Spleen (tissue), 11 donors: ENCODE measurements around the gene PSMB5. TPM values are rescaled to one million over a fixed set of nuclear protein-coding genes. Genes with fewer than 3 reads are reported as not detected.

Source experiments
- DNase-seq: peaks from one replicate; pipeline ENCODE4 v3.0.0-alpha.2; 2020
- H3K27ac ChIP-seq, 8 donors: fragments of 200-600 bp; sonication (generic) in 7 of 8; 1 replicate in 4 of 8; 2 replicates in 4 of 8; pipeline versions ENCODE4 v1.5.0 to v1.8.0; 2016 to 2021; ENCODE audit warnings: inconsistent platforms in 4 of 8, mild to moderate bottlenecking in 4 of 8, moderate library complexity in 1 of 8
- H3K27me3 ChIP-seq, 7 donors: fragments of 200-600 bp; sonication (generic) in 6 of 7; replicated peaks in 1 of 7; 1 replicate in 4 of 7; 2 replicates in 3 of 7; pipeline versions ENCODE4 v1.5.0 to v1.8.0; 2016 to 2021; ENCODE audit warnings: inconsistent platforms in 3 of 7, mild to moderate bottlenecking in 1 of 7
- H3K36me3 ChIP-seq, 6 donors: fragments of 200-600 bp; sonication (generic) in 5 of 6; 1 replicate in 4 of 6; 2 replicates in 2 of 6; pipeline versions ENCODE4 v1.5.0 to v1.8.0; 2016 to 2021; ENCODE audit warnings: inconsistent platforms in 2 of 6
- H3K4me1 ChIP-seq, 6 donors: fragments of 200-600 bp; sonication (generic) in 5 of 6; 1 replicate in 3 of 6; 2 replicates in 3 of 6; pipeline versions ENCODE4 v1.5.0 to v1.8.0; 2016 to 2021; ENCODE audit warnings: inconsistent platforms in 3 of 6
- H3K4me3 ChIP-seq, 8 donors: fragments of 200-600 bp; sonication (generic) in 7 of 8; 1 replicate in 4 of 8; 2 replicates in 4 of 8; pipeline versions ENCODE4 v1.5.0 to v1.8.0; 2016 to 2021; ENCODE audit warnings: inconsistent platforms in 4 of 8, mild to moderate bottlenecking in 4 of 8, moderate library complexity in 2 of 8
- H3K9me3 ChIP-seq, 8 donors: fragments of 200-600 bp; sonication (generic) in 7 of 8; 1 replicate in 4 of 8; 2 replicates in 4 of 8; pipeline versions ENCODE4 v1.5.0 to v1.8.0; 2016 to 2021; ENCODE audit warnings: inconsistent platforms in 4 of 8
- CTCF ChIP-seq, 11 experiments: fragments of 200-600 bp in 7 of 11; fragments of 450-650 bp in 4 of 11; sonication (generic) in 4 of 11; IDR thresholded peaks in 8 of 11; conservative IDR thresholded peaks in 3 of 11; 1 replicate in 7 of 11; 2 replicates in 4 of 11; pipeline versions ENCODE4 v1.4.0 to v1.8.0; 2016 to 2021; ENCODE audit warnings: antibody characterized with exemption in 11 of 11, inconsistent platforms in 4 of 11, mild to moderate bottlenecking in 1 of 11
- POLR2A ChIP-seq, 3 donors: fragments of 450-650 bp; IDR thresholded peaks; one replicate each; pipeline ENCODE4 v1.5.1; 2017; ENCODE audit warnings: antibody characterized with exemption in 3 of 3, mild to moderate bottlenecking in 1 of 3
- POLR2AphosphoS5 ChIP-seq, 3 donors: sonication (generic); formaldehyde crosslinking; IDR thresholded peaks; one replicate each; pipeline ENCODE4 v1.5.1; 2017; ENCODE audit warnings: antibody characterized with exemption in 3 of 3
- WGBS, 5 donors: extraction: QIAGEN DNeasy Blood & Tissue Kit in 3 of 5; methylation state at CpG; one replicate each; pipeline versions ENCODE4 v1.1.5 to v1.1.7; 2013 to 2018; 5-methylcytosine and 5-hydroxymethylcytosine counted together
- intact Hi-C: fragments of 100-400 bp; cut with DNase I; formaldehyde crosslinking; loops from one replicate; pipeline ENCODE4 v1.15.0; 2023; ENCODE audit warnings: low total_unique reads
- polyA plus RNA-seq, 3 donors: library from polyadenylated mRNA; stranded (reverse); fragments of 200-250 nt; gene quantifications; one replicate each; pipeline ENCODE4 v1.2.1, GENCODE V29; 2013
- total RNA-seq, 7 donors: library from RNA; depleted of rRNA in 3 of 7; stranded (reverse); fragments of >200 nt in 3 of 7; fragmentation: NEBNext Ultra II Directional in 4 of 7; extraction: Animal tissue kit (Norgen Biotek cat#: 25700) in 4 of 7; gene quantifications; one replicate each; pipeline versions ENCODE4 v1.1.0 to v1.2.1, GENCODE V29; 2016 to 2021
- donor health status: healthy with polysubstance abuse.
- donor health status: DM: no; HTN: no; CAD: no; lungs with moderate emphysema.
- donor health status: DM: no; HTN: no; CAD: no.
- donor health status: Bipolar disorder and iron deficiency.
- donor health status: healthy.
- donor health status: DM: no; HTN: no; CAD: no.
- donor health status: DM: yes; HTN: yes; CAD: no.

PSMB5 gene
- total and polyA plus RNA-seq, 10 donors, result 36.5 to 80.1 (median 55.2) TPM

GRCh38 chr14:23021434-23021833 lies 13.3 kb downstream of the PSMB5 start:
- Histone ChIP-seq H3K27me3 (no peaks in the 10 kb centered on the region), H3K36me3 (peaks cover 0 to 46% (median 14%) of the 10 kb centered on the region in 6 donors), H3K27ac (no peak overlapping the region), H3K9me3 (no peaks in the 10 kb centered on the region), H3K4me3 (no peak overlapping the region), H3K4me1 (peaks cover 0 to 31% (median 9%) of the 10 kb centered on the region in 6 donors)
- intact Hi-C loops, result no loop called here
- DNase-seq, result no peak
- TF ChIP-seq CTCF (IDR thresholded peaks at IDR 0.05 in 8 of 11, conservative IDR thresholded peaks at IDR 0.05 in 3 of 11) (no peak), POLR2AphosphoS5 (IDR thresholded peaks at IDR 0.05) (no peak), POLR2A (IDR thresholded peaks at IDR 0.05) (no peak)
- 78 to 92% (median 86%) methylated on average over 9 of the region's 9 CpGs for WGBS, 5 donors

DNA sequence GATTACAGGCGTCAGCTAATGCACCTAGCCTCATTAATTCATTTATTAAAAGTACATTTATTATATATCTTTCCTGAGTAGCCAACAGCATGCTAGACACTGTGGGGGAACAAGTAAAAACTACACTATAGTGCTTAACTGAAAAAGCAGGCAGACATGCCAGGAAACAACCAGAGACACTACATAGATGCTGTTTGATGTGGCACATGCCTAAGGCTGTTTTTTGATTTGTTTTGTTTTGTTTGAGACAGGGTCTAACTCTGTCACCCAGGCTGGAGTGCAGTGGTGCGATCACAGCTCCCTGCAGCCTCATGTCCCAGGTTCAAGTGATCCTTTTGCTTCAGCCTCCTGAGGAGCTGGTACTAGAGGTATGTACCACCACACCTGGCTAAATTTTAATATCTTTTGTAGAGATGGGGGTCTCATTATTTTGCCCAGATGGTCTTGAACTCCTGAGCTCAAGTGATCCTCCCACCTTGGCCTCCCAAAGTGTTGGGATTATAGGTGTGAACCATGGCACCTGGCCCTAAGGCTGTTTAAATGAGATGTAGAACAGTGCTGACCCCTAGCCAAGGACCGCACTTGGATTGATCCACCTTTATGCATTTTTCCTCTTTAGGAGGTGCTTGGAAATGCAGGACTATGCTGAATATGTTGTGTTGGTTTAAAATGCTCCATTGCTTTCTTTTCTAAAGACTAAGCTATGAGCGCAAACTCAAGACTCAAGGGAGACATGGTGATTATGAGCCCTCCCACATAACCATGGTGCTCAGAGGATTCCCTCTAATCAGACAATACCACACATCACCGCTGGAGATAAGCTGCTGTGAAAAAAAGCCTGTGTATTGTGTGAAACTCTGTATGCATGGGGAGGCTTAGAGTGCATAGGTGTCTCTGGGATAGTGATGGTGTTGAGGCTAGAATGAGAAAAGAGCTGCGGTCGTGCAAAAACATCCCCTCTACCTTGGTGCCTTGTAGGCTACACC lies 14.3 kb downstream of the PSMB5 start:
- no peaks in the 10 kb centered on the region for H3K9me3 ChIP-seq
- intact Hi-C loops, result no loop called here
- DNase-seq, result no peak
- H3K4me1 ChIP-seq, result peaks cover 0 to 21% (median 5%) of the 10 kb centered on the region in 6 donors
- no peaks in the 10 kb centered on the region for H3K27me3 ChIP-seq
- peaks cover 0 to 36% (median 5%) of the 10 kb centered on the region in 6 donors for H3K36me3 ChIP-seq
- no peak overlapping the region for H3K4me3 ChIP-seq
- H3K27ac ChIP-seq, result no peak overlapping the region
- no peak for TF ChIP-seq CTCF (IDR thresholded peaks at IDR 0.05 in 8 of 11, conservative IDR thresholded peaks at IDR 0.05 in 3 of 11)
- no peak for TF ChIP-seq POLR2A (IDR thresholded peaks at IDR 0.05)
- no peak for TF ChIP-seq POLR2AphosphoS5 (IDR thresholded peaks at IDR 0.05)
- WGBS, 5 donors, result 84 to 95% (median 92%) methylated on average over 7 of the region's 7 CpGs

- H3K27ac ChIP-seq, result no peak overlapping the region
- no peak overlapping the region for H3K4me3 ChIP-seq
- no peaks in the 10 kb centered on the region for H3K27me3 ChIP-seq
- no peak for TF ChIP-seq POLR2A (IDR thresholded peaks at IDR 0.05)
- TF ChIP-seq POLR2AphosphoS5 (IDR thresholded peaks at IDR 0.05), result no peak
- TF ChIP-seq CTCF (IDR thresholded peaks at IDR 0.05 in 8 of 11, conservative IDR thresholded peaks at IDR 0.05 in 3 of 11), result no peak
- peaks cover 0 to 13% (median 0%) of the 10 kb centered on the region in 6 donors for H3K36me3 ChIP-seq
- DNase-seq, result no peak
- intact Hi-C loops, result no loop called here
- H3K4me1 ChIP-seq, result peaks cover 0 to 10% (median 0%) of the 10 kb centered on the region in 6 donors
- no peaks in the 10 kb centered on the region for H3K9me3 ChIP-seq
Observed at GRCh38 chr14:23018107-23018506, 16.6 kb downstream of the PSMB5 start.

DNA sequence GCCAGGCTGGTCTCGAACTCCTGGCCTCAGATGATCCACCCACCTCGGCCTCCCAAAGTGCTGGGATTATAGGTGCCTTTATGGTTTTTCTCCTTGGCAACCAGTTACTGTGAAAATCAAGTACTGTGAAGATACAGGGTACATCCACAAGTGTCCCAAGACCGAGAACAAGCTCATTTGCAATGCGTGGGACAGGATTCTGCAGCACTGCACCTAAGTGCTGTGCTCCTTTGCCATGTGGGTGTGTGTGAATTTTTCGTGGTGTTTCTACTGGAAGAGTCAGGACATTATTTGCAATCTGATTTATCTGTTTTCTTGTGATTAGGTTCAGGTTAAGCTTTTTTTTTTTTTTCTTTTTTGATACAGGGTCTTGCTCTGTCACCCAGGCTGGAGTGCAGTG lies 17.6 kb downstream of the PSMB5 start:
- Histone ChIP-seq H3K9me3 (no peaks in the 10 kb centered on the region), H3K4me3 (no peak overlapping the region), H3K4me1 (no peaks in the 10 kb centered on the region), H3K36me3 (peaks cover 0 to 12% (median 0%) of the 10 kb centered on the region in 6 donors), H3K27me3 (no peaks in the 10 kb centered on the region), H3K27ac (no peak overlapping the region)
- intact Hi-C loops, result no loop called here
- no peak for DNase-seq
- WGBS, 5 donors, result 88 to 93% (median 92%) methylated on average over 5 of the region's 5 CpGs
- TF ChIP-seq POLR2A (IDR thresholded peaks at IDR 0.05) (no peak), POLR2AphosphoS5 (IDR thresholded peaks at IDR 0.05) (no peak), CTCF (IDR thresholded peaks at IDR 0.05 in 8 of 11, conservative IDR thresholded peaks at IDR 0.05 in 3 of 11) (no peak)
